Body of pancreas (tissue), 4 donors: Measurements from ENCODE around the gene C22orf39.

Experiments used
- POLR2A ChIP-seq, 3 donors: fragments of 450-650 bp; IDR thresholded peaks; one replicate each; pipeline ENCODE4 v1.6.1; 2016; ENCODE audit warnings: antibody characterized with exemption in 3 of 3, mild to moderate bottlenecking in 2 of 3
- TF ChIP-seq, protein P1 (sequence below), 7 experiments: fragments of 450-650 bp in 4 of 7; fragments of 200-600 bp in 3 of 7; sonication (generic) in 3 of 7; IDR thresholded peaks; one replicate each; pipeline ENCODE4 v1.5.1; 2016 to 2019; ENCODE audit warnings: antibody characterized with exemption in 7 of 7

- TF ChIP-seq, protein P1, sequence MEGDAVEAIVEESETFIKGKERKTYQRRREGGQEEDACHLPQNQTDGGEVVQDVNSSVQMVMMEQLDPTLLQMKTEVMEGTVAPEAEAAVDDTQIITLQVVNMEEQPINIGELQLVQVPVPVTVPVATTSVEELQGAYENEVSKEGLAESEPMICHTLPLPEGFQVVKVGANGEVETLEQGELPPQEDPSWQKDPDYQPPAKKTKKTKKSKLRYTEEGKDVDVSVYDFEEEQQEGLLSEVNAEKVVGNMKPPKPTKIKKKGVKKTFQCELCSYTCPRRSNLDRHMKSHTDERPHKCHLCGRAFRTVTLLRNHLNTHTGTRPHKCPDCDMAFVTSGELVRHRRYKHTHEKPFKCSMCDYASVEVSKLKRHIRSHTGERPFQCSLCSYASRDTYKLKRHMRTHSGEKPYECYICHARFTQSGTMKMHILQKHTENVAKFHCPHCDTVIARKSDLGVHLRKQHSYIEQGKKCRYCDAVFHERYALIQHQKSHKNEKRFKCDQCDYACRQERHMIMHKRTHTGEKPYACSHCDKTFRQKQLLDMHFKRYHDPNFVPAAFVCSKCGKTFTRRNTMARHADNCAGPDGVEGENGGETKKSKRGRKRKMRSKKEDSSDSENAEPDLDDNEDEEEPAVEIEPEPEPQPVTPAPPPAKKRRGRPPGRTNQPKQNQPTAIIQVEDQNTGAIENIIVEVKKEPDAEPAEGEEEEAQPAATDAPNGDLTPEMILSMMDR (IDR thresholded peaks at IDR 0.05), result no peak
- TF ChIP-seq POLR2A (IDR thresholded peaks at IDR 0.05), result no peak
These were observed 20.4 kb upstream of the C22orf39 start for GRCh38 chr22:19467912-19468311.
